Muscle of leg (tissue), 11 donors: Measurements from ENCODE around the gene CASP3. TPM values are rescaled to one million over a fixed set of nuclear protein-coding genes. Genes with fewer than 3 reads are reported as not detected.
"Not testable (repeated sequence)": the region's sequence is repeated elsewhere in the genome, so short reads cannot be mapped to it uniquely, and the experiment has no call there.

Source experiments
- DNase-seq: peaks from one replicate; pipeline ENCODE4 v3.0.0; 2013
- H3K27ac ChIP-seq: one replicate; pipeline ENCODE4 v1.5.1; 2013; ENCODE audit warnings: mild to moderate bottlenecking, low read length, control low read depth
- H3K27me3 ChIP-seq: one replicate; pipeline ENCODE4 v1.6.1; 2013; ENCODE audit warnings: low read length; ENCODE audit not compliant: control insufficient read depth, insufficient read depth
- H3K36me3 ChIP-seq: one replicate; pipeline ENCODE4 v1.6.1; 2013; ENCODE audit warnings: low read length; ENCODE audit not compliant: control insufficient read depth, insufficient read depth
- H3K4me1 ChIP-seq: one replicate; pipeline ENCODE4 v1.6.1; 2013; ENCODE audit warnings: low read length; ENCODE audit not compliant: control insufficient read depth, insufficient read depth
- H3K4me3 ChIP-seq: one replicate; pipeline ENCODE4 v1.5.1; 2013; ENCODE audit warnings: low read length, control low read depth
- H3K9me3 ChIP-seq: replicated peaks from 2 replicates; pipeline ENCODE4 v1.6.1; 2013; ENCODE audit warnings: low read depth, low read length; ENCODE audit not compliant: control insufficient read depth
- WGBS: methylation state at CpG from one replicate; pipeline ENCODE4 v1.1.5; 2013; ENCODE audit warnings: missing lambda C conversion rate; ENCODE audit not compliant: insufficient coverage; 5-methylcytosine and 5-hydroxymethylcytosine counted together
- polyA plus RNA-seq, 8 donors: library from polyadenylated mRNA; unstranded; fragments of 120-200 nt; gene quantifications; one replicate each; pipeline versions ENCODE4 v1.2.1 to v1.2.3, GENCODE V29; 2013; ENCODE audit warnings: inconsistent platforms in 1 of 8, low replicate concordance in 1 of 8; ENCODE audit not compliant: insufficient read length in 8 of 8, insufficient read depth in 1 of 8
- total RNA-seq: library from RNA; stranded (reverse); fragments of 120-200 nt; gene quantifications from one replicate; pipeline ENCODE4 v1.2.4, GENCODE V29; 2013

The CASP3 gene
- total and polyA plus RNA-seq, 9 donors, result 35.6 to 49.1 (median 41.6) TPM

DNA sequence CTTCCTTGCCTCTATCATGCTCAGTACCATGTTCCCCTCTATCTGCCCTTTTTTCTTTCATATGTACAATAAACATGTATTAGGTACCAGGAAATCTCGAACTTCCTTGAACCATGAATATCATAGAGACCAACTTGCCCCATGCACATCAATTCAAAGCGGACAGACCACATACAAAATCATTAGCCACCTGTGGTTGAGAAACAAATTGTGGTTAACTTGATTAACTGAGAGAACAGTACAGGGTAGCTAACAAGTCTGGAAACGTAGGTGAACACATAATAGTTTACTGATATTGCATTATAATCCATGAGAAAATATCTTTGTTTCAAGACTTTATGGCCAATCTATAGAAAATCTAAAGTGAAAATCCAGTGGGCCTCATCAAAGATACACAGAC is 8.2 kb downstream of the CASP3 start:
- DNase-seq, result no peak
- H3K27me3 ChIP-seq, result no peaks in the 10 kb centered on the region
- no peaks in the 10 kb centered on the region for H3K9me3 ChIP-seq
- H3K36me3 ChIP-seq, result peaks cover 28% of the 10 kb centered on the region
- H3K27ac ChIP-seq, result no peak overlapping the region
- no peaks in the 10 kb centered on the region for H3K4me1 ChIP-seq
- H3K4me3 ChIP-seq, result no peak overlapping the region
- no CpG with 5 or more reads among the region's 3 CpGs for WGBS

DNA sequence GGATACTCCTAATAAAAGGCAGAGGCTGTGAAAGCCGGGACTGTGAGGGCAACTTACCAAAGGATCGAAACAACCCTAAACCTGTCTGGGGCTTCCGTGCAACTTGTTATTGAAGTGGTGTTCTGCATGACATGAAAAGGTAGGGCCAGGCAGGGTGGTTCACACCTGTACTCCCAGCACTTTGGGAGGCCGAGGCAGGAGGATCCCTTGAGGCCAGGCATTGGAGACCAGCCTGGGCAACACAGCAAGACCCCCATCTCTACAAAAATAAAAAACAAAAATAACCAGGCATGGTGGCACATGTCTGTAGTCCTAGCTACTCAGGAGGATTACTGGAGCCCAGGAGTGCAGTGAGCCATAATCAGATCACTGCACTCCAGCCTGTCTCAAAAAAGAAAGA is 12.3 kb downstream of the CASP3 start:
- 100% methylated on average over 1 of the region's 4 CpGs for WGBS
- Histone ChIP-seq H3K9me3 (no peaks in the 10 kb centered on the region), H3K4me3 (no peak overlapping the region), H3K27me3 (no peaks in the 10 kb centered on the region), H3K4me1 (no peaks in the 10 kb centered on the region), H3K27ac (no peak overlapping the region), H3K36me3 (peaks cover 34% of the 10 kb centered on the region)
- DNase-seq, result no peak

DNA sequence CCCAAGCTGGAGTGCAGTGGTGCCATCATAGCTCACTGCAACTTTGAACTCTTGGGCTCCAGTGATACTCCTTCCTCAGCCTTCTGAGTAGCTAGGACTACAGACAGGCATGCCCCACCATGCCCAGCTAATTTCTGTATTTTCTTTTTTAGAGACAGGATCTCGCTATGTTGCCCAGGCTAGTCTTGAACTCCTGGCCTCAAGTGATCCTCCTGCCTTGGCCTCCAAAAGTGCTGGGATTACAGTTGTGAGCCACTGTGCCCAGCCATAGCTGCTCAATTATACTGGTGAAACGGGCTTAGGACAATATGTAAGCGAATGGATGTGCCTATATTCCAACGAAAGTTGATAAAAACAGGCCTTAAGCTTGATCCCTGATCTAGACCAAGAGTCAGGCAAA is 13.1 kb downstream of the CASP3 start:
- Histone ChIP-seq H3K9me3 (no peaks in the 10 kb centered on the region), H3K4me1 (no peaks in the 10 kb centered on the region), H3K27me3 (no peaks in the 10 kb centered on the region), H3K4me3 (no peak overlapping the region), H3K27ac (no peak overlapping the region), H3K36me3 (peaks cover 34% of the 10 kb centered on the region)
- WGBS, result 100% methylated on average over 1 of the region's 4 CpGs
- DNase-seq, result no peak

DNA sequence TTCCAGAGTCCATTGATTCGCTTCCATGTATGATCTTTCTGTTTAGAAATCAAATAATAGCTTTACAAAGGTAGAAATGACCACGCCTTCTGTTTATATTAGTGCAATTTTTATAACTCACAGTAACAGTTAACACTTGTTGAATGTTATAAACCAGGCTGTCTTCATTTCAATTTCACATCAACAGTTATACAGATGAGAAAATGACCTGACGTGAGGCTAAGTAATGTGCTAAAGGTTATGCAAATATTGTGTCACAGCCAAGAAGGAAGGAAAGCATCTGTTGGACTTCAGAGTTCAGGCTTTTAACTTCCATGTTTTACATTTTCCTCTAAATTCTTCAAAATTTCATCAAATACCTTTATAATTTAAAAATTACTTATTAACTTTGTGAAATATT is 13.9 kb downstream of the CASP3 start:
- no peaks in the 10 kb centered on the region for H3K4me1 ChIP-seq
- DNase-seq, result no peak
- peaks cover 38% of the 10 kb centered on the region for H3K36me3 ChIP-seq
- no peaks in the 10 kb centered on the region for H3K9me3 ChIP-seq
- H3K27ac ChIP-seq, result no peak overlapping the region
- no peak overlapping the region for H3K4me3 ChIP-seq
- H3K27me3 ChIP-seq, result no peaks in the 10 kb centered on the region
- WGBS, result no CpG with 5 or more reads among the region's 3 CpGs

DNA sequence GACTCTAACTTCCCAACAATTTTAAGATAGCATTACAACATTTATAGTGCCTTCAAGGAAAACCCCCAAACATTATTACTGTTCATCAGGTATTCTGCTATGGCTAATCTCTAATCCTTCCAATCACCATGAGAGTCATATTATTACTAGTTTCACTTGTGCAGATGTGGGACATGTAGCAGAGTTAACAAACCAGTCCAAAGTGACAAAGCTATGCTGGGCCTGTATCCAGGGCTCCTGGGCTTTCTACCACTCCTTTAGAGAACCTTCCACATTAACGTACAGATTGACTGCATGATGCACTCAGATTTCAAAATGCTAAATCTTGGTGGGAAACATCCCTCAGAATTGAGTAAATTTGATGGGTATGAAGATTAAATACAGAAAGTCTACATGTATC is 16.4 kb downstream of the CASP3 start:
- Histone ChIP-seq H3K36me3 (peaks cover 41% of the 10 kb centered on the region), H3K4me1 (no peaks in the 10 kb centered on the region), H3K27ac (no peak overlapping the region), H3K27me3 (no peaks in the 10 kb centered on the region), H3K9me3 (no peaks in the 10 kb centered on the region), H3K4me3 (no peak overlapping the region)
- WGBS, result no CpG with 5 or more reads among the region's 1 CpG
- DNase-seq, result no peak

DNA sequence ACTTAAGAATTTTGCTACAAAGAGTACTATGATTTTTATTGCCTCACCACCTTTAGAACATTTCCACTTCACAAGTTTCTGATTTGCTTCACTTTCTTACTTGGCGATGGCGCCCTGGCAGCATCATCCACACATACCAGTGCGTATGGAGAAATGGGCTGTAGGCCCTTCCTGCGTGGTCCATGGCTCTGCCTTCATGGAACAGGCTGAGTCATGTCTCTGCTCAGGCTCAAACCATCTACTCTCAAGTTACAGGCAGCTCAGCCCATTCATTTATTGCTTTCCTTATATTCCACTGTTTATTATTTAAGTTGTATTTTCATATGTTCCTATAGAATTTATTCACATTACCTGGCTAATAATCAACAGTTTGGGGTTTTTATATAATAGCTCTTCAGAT is 21.1 kb downstream of the CASP3 start:
- no peaks in the 10 kb centered on the region for H3K9me3 ChIP-seq
- no peak for DNase-seq
- H3K27ac ChIP-seq, result no peak overlapping the region
- no peaks in the 10 kb centered on the region for H3K27me3 ChIP-seq
- H3K4me3 ChIP-seq, result no peak overlapping the region
- H3K4me1 ChIP-seq, result no peaks in the 10 kb centered on the region
- 100% methylated on average over 2 of the region's 4 CpGs for WGBS
- peaks cover 25% of the 10 kb centered on the region for H3K36me3 ChIP-seq

DNA sequence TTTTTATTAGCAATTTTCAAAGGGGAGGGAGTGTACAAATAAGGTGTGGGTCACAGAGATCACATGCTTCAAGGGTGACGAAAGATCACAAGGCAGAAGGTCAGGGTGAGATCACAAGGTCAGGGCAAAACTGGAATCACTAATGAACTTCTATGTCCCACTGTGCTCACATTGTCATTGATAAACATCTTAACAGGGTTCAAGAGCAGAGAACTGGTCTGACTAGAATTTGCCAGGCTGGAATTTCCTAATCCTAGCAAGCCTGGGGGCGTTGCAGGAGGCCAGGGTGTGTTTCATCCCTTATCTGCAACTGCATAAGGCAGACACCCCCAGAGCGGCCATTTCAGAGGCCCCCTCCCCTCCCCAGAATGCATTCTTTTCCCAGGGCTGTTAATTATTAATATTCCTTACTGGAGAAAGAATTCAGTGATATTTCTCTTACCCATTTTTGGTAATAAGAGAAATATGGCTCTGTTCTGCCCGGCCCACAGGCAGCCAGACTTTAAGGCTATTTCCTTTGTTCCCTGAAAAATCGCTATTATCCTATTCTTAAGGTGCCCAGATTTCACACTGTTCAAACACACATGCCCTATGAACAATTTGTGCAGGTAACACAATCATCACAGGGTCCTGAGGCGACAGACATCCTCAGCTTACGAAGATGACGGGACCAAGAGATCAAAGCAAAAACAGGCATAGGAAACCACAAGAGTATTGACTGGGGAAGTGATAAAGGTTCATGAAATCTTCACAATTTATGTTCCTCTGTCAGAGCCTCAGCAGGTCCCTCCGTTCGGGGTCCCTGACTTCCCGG is 23.3 kb downstream of the CASP3 start:
- not testable (repeated sequence) for H3K27me3 ChIP-seq, H3K9me3 ChIP-seq, DNase-seq, H3K4me3 ChIP-seq, H3K27ac ChIP-seq, H3K4me1 ChIP-seq
- WGBS, result 73% methylated on average over 2 of the region's 11 CpGs
- H3K36me3 ChIP-seq, result peaks cover 20% of the 10 kb centered on the region

DNA sequence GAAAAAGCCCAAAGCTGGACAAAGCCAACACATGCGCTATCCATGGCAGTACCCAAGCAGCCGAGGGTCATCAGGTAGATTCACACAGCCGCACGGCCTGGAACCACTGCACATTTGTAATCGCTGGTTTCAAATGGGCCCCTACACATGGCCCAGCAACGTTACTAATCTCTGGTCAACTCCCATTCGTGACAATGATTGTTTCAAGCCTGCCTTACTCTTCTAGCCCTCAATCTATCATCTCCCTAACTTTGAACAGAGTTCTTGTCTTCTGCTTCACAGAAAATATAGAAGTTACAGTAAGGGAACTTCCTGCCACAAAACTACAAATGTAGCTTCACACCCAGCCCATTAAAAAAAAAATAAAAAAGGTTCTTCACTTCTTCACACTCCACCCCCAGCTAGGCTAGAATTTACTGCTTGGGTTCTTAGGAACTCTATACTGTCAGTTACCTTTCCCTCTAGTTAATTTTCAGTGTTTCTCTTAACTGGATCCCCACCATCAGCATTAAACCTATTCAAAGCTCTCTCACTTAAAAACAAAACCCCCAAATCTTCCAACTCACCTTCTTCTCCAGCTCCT is 24.2 kb downstream of the CASP3 start:
- Histone ChIP-seq H3K4me1 (no peaks in the 10 kb centered on the region), H3K27ac (no peak overlapping the region), H3K9me3 (no peaks in the 10 kb centered on the region), H3K27me3 (no peaks in the 10 kb centered on the region), H3K36me3 (peaks cover 15% of the 10 kb centered on the region), H3K4me3 (no peak overlapping the region)
- no peak for DNase-seq
- 91% methylated on average over 6 of the region's 7 CpGs for WGBS

DNA sequence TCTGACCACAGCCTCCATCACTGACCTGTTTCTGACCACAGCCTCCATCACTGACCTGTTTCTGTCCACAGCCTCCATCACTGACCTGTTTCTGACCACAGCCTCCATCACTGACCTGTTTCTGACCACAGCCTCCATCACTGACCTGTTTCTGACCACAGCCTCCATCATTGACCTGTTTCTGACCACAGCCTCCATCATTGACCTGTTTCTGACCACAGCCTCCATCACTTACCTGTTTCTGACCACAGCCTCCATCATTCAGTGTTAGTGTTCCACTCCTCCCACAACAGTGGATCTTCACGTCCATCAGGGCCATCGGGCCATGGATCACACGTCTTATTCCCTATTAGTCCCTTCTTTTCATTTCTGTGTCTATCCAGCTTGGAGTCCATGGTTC is 24.7 kb downstream of the CASP3 start:
- H3K9me3 ChIP-seq, DNase-seq, H3K27me3 ChIP-seq, H3K4me1 ChIP-seq, H3K27ac ChIP-seq, H3K4me3 ChIP-seq: not testable (repeated sequence)
- WGBS, result 93% methylated on average over 3 of the region's 3 CpGs
- H3K36me3 ChIP-seq, result peaks cover 14% of the 10 kb centered on the region

DNA sequence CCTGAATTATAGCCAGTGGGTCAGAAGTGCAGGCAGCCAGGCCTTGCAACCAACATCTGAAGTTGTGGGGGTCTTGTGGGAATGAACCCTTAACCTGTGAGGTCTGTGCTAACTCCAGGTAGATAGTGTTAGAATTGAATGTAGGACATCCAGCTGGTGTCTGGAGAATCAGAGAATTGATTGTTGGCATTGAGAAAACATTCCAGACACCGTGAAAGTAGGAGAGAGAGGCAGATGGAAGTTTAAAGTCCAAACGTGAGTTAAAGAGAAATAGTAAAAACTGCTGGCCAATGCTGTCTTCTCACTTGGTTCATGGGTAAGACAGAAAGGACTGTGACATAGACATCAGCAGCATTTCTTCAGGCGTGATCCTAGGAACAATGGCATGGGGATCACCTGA is 27.7 kb downstream of the CASP3 start:
- 41% methylated on average over 3 of the region's 3 CpGs for whole genome bisulfite sequencing
- Histone ChIP-seq H3K4me3 (no peak overlapping the region), H3K9me3 (no peaks in the 10 kb centered on the region), H3K4me1 (no peaks in the 10 kb centered on the region), H3K36me3 (peaks cover 4% of the 10 kb centered on the region), H3K27me3 (no peaks in the 10 kb centered on the region), H3K27ac (no peak overlapping the region)
- DNase-seq, result no peak
